Colonic mucosa (tissue), 4 donors: ENCODE data around the gene GRID1. TPM values are rescaled to one million over a fixed set of nuclear protein-coding genes. Genes with fewer than 3 reads are reported as not detected.

Experiments used
- DNase-seq: peaks from one replicate; pipeline ENCODE4 v3.0.0-alpha.2; 2020
- H3K27ac ChIP-seq: fragments of 200-600 bp; one replicate; pipeline ENCODE4 v1.8.0; 2021
- H3K27me3 ChIP-seq: fragments of 200-600 bp; one replicate; pipeline ENCODE4 v1.8.0; 2021
- H3K36me3 ChIP-seq: fragments of 200-600 bp; one replicate; pipeline ENCODE4 v1.8.0; 2021
- H3K4me1 ChIP-seq: fragments of 200-600 bp; one replicate; pipeline ENCODE4 v1.8.0; 2021; ENCODE audit warnings: mild to moderate bottlenecking
- H3K4me3 ChIP-seq: fragments of 200-600 bp; one replicate; pipeline ENCODE4 v1.8.0; 2021
- H3K9ac ChIP-seq, 2 donors: one replicate each; pipeline ENCODE4 v1.7.0; 2013; ENCODE audit warnings: control low read depth in 2 of 2, low read depth in 2 of 2, low read length in 2 of 2
- H3K9me3 ChIP-seq: fragments of 200-600 bp; one replicate; pipeline ENCODE4 v1.8.0; 2021
- intact Hi-C: fragments of 100-400 bp; cut with DNase I; formaldehyde crosslinking; loops from one replicate; pipeline ENCODE4 v1.14.1; 2022
- total RNA-seq, 2 donors: library from RNA; stranded (reverse); fragmentation: NEBNext Ultra II Directional in 1 of 2; extraction: Animal tissue kit (Norgen Biotek cat#: 25700) in 1 of 2; gene quantifications; one replicate each; pipeline ENCODE4 v1.2.1, GENCODE V29; 2021
- TF ChIP-seq, protein P1 (sequence below): fragments of 200-600 bp; IDR thresholded peaks from one replicate; pipeline ENCODE4 v1.8.0; 2022; ENCODE audit warnings: antibody characterized with exemption, mild to moderate bottlenecking
- donor health status: healthy.
- donor health status: DM: no; HTN: no; CAD: no.
- donor health status: DM: no; HTN: no; CAD: no.

The GRID1 gene
- total RNA-seq, 2 donors from 2014 or later, result 0.30 to 0.37 TPM

DNA sequence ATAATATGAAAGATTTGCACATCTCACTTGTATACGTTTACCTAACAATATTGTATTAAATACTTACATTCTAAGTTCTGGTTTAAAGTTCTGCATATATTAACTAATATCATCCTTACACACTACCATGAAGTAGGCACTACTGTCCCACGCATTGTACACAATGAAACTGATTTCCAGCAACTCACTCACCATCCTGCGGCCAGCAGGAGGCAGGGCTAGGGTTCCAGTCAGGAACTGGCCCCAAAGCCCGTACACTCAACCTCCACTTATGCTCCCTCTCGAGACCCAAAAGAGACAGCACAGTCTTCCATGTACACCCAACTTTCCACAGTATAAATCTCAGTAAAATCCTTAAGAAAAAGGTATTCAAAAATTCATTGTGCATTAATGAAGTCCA, 41.4 kb downstream of the GRID1 start:
- TF ChIP-seq, protein P1, sequence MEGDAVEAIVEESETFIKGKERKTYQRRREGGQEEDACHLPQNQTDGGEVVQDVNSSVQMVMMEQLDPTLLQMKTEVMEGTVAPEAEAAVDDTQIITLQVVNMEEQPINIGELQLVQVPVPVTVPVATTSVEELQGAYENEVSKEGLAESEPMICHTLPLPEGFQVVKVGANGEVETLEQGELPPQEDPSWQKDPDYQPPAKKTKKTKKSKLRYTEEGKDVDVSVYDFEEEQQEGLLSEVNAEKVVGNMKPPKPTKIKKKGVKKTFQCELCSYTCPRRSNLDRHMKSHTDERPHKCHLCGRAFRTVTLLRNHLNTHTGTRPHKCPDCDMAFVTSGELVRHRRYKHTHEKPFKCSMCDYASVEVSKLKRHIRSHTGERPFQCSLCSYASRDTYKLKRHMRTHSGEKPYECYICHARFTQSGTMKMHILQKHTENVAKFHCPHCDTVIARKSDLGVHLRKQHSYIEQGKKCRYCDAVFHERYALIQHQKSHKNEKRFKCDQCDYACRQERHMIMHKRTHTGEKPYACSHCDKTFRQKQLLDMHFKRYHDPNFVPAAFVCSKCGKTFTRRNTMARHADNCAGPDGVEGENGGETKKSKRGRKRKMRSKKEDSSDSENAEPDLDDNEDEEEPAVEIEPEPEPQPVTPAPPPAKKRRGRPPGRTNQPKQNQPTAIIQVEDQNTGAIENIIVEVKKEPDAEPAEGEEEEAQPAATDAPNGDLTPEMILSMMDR, result no peak
- Histone ChIP-seq H3K4me3 (no peak overlapping the region), H3K36me3 (no peaks in the 10 kb centered on the region), H3K9me3 (no peaks in the 10 kb centered on the region), H3K27ac (no peak overlapping the region), H3K9ac (no peak overlapping the region), H3K27me3 (no peaks in the 10 kb centered on the region), H3K4me1 (no peaks in the 10 kb centered on the region)
- no peak for DNase-seq
- intact Hi-C loops, result no loop called here

- TF ChIP-seq, protein P1, result no peak
- intact Hi-C loops, result no loop called here
Measured at GRCh38 chr10:86321568-86321967, 45.0 kb downstream of the GRID1 start.

GRCh38 chr10:86319676-86320075, 46.9 kb downstream of the GRID1 start:
- Histone ChIP-seq H3K4me3 (no peak overlapping the region), H3K36me3 (no peaks in the 10 kb centered on the region), H3K9me3 (no peaks in the 10 kb centered on the region), H3K4me1 (no peaks in the 10 kb centered on the region), H3K9ac (no peak overlapping the region), H3K27me3 (no peaks in the 10 kb centered on the region), H3K27ac (no peak overlapping the region)
- no peak for DNase-seq
- intact Hi-C loops, result no loop called here
- TF ChIP-seq, protein P1, result no peak

More at GRCh38 chr10:86321568-86321967, 45.0 kb downstream of the GRID1 start:
- H3K4me1 ChIP-seq, result no peaks in the 10 kb centered on the region
- no peak overlapping the region for H3K9ac ChIP-seq
- H3K27ac ChIP-seq, result no peak overlapping the region
- no peaks in the 10 kb centered on the region for H3K36me3 ChIP-seq
- H3K27me3 ChIP-seq, result no peaks in the 10 kb centered on the region
- no peak for DNase-seq
- H3K4me3 ChIP-seq, result no peak overlapping the region
- no peaks in the 10 kb centered on the region for H3K9me3 ChIP-seq

DNA sequence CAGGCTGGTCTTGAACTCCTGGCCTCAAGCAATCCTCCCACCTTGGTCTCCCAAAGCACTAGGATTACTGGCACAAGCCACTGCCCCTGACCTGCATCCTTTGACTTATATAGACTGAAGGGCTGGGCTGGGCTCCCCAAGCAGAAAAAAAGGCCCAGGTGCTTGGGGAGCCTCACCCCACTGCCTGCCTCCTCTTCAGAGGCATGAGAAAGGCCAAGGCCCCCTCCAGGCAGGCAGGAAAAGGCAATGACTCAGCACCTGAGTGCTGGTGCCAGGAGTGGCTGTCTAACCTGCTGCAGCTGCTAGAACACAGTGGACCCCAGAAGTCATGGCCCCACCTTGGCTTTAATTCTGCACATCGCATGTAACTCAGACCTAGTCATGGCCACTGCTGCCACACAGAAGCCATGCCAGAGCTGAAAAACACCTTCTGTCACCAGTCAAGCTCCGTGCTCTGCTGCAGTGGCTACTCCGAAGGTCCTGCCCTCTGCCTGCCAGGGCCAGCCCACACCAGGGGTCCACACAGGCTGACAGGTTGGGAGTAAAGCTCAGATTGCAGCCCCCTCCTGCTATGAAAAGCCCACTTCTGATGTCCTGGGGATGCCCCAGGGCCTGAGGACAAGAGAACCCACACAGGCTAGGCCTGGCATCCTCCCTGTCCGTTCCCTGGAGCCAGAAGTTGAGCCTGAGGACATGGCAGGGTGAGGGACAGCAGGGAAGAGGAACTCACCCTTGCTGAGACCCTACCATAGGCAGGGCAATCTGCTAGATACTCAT, 48.5 kb downstream of the GRID1 start:
- no peak for DNase-seq
- H3K9ac ChIP-seq, result no peak overlapping the region
- H3K4me1 ChIP-seq, result no peaks in the 10 kb centered on the region
- H3K9me3 ChIP-seq, result no peaks in the 10 kb centered on the region
- H3K36me3 ChIP-seq, result no peaks in the 10 kb centered on the region
- H3K4me3 ChIP-seq, result no peak overlapping the region
- no peak overlapping the region for H3K27ac ChIP-seq
- TF ChIP-seq, protein P1, result no peak
- no peaks in the 10 kb centered on the region for H3K27me3 ChIP-seq
- intact Hi-C loops, result no loop called here

- H3K9ac ChIP-seq, result no peak overlapping the region
- H3K4me1 ChIP-seq, result no peaks in the 10 kb centered on the region
- DNase-seq, result no peak
- no peaks in the 10 kb centered on the region for H3K27me3 ChIP-seq
- H3K36me3 ChIP-seq, result no peaks in the 10 kb centered on the region
- no peak overlapping the region for H3K27ac ChIP-seq
- no peak overlapping the region for H3K4me3 ChIP-seq
- TF ChIP-seq, protein P1, result no peak
- intact Hi-C loops, result no loop called here
- no peaks in the 10 kb centered on the region for H3K9me3 ChIP-seq
Measured at GRCh38 chr10:86316990-86317389, 49.6 kb downstream of the GRID1 start.
